PC-9 (cell line): ENCODE results near the gene PIP. TPM values are rescaled to one million over a fixed set of nuclear protein-coding genes. Genes with fewer than 3 reads are reported as not detected.
"Not testable (repeated sequence)": the region's sequence is repeated elsewhere in the genome, so short reads cannot be mapped to it uniquely, and the experiment has no call there.

Source experiments
- BruUV-seq: library from RNA; stranded (reverse); fragments of 400-500 nt; replicated peaks from 2 replicates; lab custom pipeline; 2021; lab: Mats Ljungman, UMichigan
- CTCF ChIA-PET: fragments of 300-600 bp; sonication (Branson Sonifier 250); formaldehyde crosslinking; loops from one replicate; lab custom pipeline; 2022; ENCODE audit warnings: antibody characterized with exemption; lab: Charles Lee
- POLR2A ChIA-PET: fragments of 300-600 bp; sonication (Branson Sonifier 250); formaldehyde crosslinking; loops from one replicate; lab custom pipeline; 2022; ENCODE audit warnings: antibody characterized with exemption; ENCODE audit not compliant: unreplicated experiment; lab: Charles Lee
- DNase-seq, 2 experiments: peaks; one replicate each; pipeline versions ENCODE4 v3.0.0 to v3.0.0-alpha.2; 2015 to 2022; ENCODE audit warnings: mixed read lengths in 1 of 2
- H2AFZ ChIP-seq: fragments of 200-600 bp; sonication (generic); 2 replicates; pipeline ENCODE4 v1.8.1; 2017; ENCODE audit warnings: antibody characterized with exemption
- H3F3A ChIP-seq: fragments of 200-600 bp; sonication (generic); 2 replicates; pipeline ENCODE4 v1.8.1; 2017; ENCODE audit warnings: antibody characterized with exemption, mild to moderate bottlenecking, low read depth; ENCODE audit not compliant: insufficient read depth
- H3K27ac ChIP-seq: fragments of 200-600 bp; sonication (generic); 2 replicates; pipeline ENCODE4 v1.6.1; 2016; ENCODE audit warnings: mixed run types
- H3K27me3 ChIP-seq: fragments of 200-600 bp; sonication (generic); 2 replicates; pipeline ENCODE4 v1.6.1; 2016; ENCODE audit warnings: low read depth, mixed run types; ENCODE audit not compliant: insufficient read depth
- H3K36me3 ChIP-seq: fragments of 200-600 bp; sonication (generic); 2 replicates; pipeline ENCODE4 v1.6.1; 2016; ENCODE audit warnings: low read depth, mixed run types
- H3K4me1 ChIP-seq: fragments of 200-600 bp; sonication (generic); replicated peaks from 2 replicates; pipeline ENCODE4 v1.6.1; 2016; ENCODE audit warnings: mixed run types; ENCODE audit not compliant: insufficient read depth
- H3K4me2 ChIP-seq: fragments of 200-600 bp; sonication (generic); 2 replicates; pipeline ENCODE4 v1.6.1; 2017; ENCODE audit warnings: mixed run types
- H3K4me3 ChIP-seq: fragments of 200-600 bp; sonication (generic); 2 replicates; pipeline ENCODE4 v1.6.1; 2016; ENCODE audit warnings: mixed run types
- H3K79me2 ChIP-seq: fragments of 200-600 bp; sonication (generic); 2 replicates; pipeline ENCODE4 v1.6.1; 2017; ENCODE audit warnings: low read depth, mixed run types
- H3K9me2 ChIP-seq: fragments of 200-600 bp; sonication (generic); 2 replicates; pipeline ENCODE4 v1.8.1; 2017; ENCODE audit warnings: mild to moderate bottlenecking; ENCODE audit not compliant: insufficient read depth
- H3K9me3 ChIP-seq: fragments of 200-600 bp; sonication (generic); 2 replicates; pipeline ENCODE4 v1.8.1; 2016; ENCODE audit warnings: low read depth; ENCODE audit not compliant: insufficient read depth
- H4K20me1 ChIP-seq: fragments of 200-600 bp; sonication (generic); 2 replicates; pipeline ENCODE4 v1.8.1; 2017; ENCODE audit not compliant: insufficient read depth
- CTCF ChIP-seq: fragments of 200-600 bp; sonication (generic); conservative IDR thresholded peaks from 2 replicates; pipeline ENCODE4 v1.6.1; 2017; ENCODE audit warnings: mixed run types, antibody characterized with exemption, mild to moderate bottlenecking, moderate library complexity
- EZH2 ChIP-seq: fragments of 200-600 bp; sonication (generic); IDR thresholded peaks from 2 replicates; pipeline ENCODE4 v1.8.0; 2017; ENCODE audit warnings: antibody characterized with exemption, low read depth
- intact Hi-C: fragments of 100-400 bp; cut with micrococcal nuclease; formaldehyde crosslinking; loops from one replicate; pipeline ENCODE4 v1.10.0; 2022; ENCODE audit not compliant: unreplicated experiment
- total RNA-seq: library from RNA; stranded (reverse); gene quantifications from 2 replicates; pipeline ENCODE4 v1.2.3, GENCODE V29; 2021

The PIP gene
- total RNA-seq, 1 experiment from 2014 or later, result not detected

GRCh38 chr7:143172354-143172753 lies 40.5 kb downstream of the PIP start:
- H3K4me3 ChIP-seq, result peak overlapping the region; percentile 9; the same call in 1 of the 2 replicates
- peak overlapping the region; percentile 60 for H3K4me2 ChIP-seq
- no peaks in the 10 kb centered on the region for H4K20me1 ChIP-seq
- peak overlapping the region; percentile 42 for H3K27ac ChIP-seq
- BruUV-seq, result no TSS peak
- H3K36me3 ChIP-seq, result no peaks in the 10 kb centered on the region
- no peaks in the 10 kb centered on the region for H3K27me3 ChIP-seq
- no peaks in the 10 kb centered on the region; the same call in 1 of the 2 replicates for H3K9me2 ChIP-seq
- H3K4me1 ChIP-seq, result peaks cover 16% of the 10 kb centered on the region
- CTCF ChIA-PET, result no interaction called here
- no peak overlapping the region; the same call in 1 of the 2 replicates for H2AFZ ChIP-seq
- intact Hi-C loops, result loop anchor here (5.0 kb wide), 1 partner anchor 45 kb away; no protein-coding TSS in a partner anchor
- peak; percentile 63 to 65 for DNase-seq
- POLR2A ChIA-PET, result interaction anchor here (0.6 kb wide), 1 partner anchor 91 kb away, joined by 4 read pairs; the partner anchor contains the start of gene GSTK1
- H3K9me3 ChIP-seq, result no peaks in the 10 kb centered on the region
- H3K79me2 ChIP-seq, result no peaks in the 10 kb centered on the region
- TF ChIP-seq EZH2, result no peak
- no peaks in the 10 kb centered on the region for H3F3A ChIP-seq

- no peak for TF ChIP-seq CTCF
- TF ChIP-seq EZH2, result no peak
- Histone ChIP-seq H3K36me3 (no peaks in the 10 kb centered on the region), H3F3A (no peaks in the 10 kb centered on the region), H3K4me3 (no peak overlapping the region), H3K27ac (no peak overlapping the region), H3K27me3 (no peaks in the 10 kb centered on the region), H3K4me2 (no peak overlapping the region), H3K4me1 (peaks cover 16% of the 10 kb centered on the region), H4K20me1 (no peaks in the 10 kb centered on the region), H3K9me2 (no peaks in the 10 kb centered on the region; the same call in 1 of the 2 replicates), H3K9me3 (0 out of 2 replicates have a peak, but pooled peaks cover 6% of the 10 kb centered on the region), H3K79me2 (no peaks in the 10 kb centered on the region), H2AFZ (no peak overlapping the region)
- ChIA-PET CTCF (no interaction called here), POLR2A (no interaction called here)
- intact Hi-C loops, result no loop called here
- no TSS peak for BruUV-seq
- DNase-seq, result no peak
Observed at GRCh38 chr7:143176128-143176527, 44.3 kb downstream of the PIP start.

GRCh38 chr7:143177374-143178119 lies 45.7 kb downstream of the PIP start:
- peaks cover 6% of the 10 kb centered on the region for H3K4me1 ChIP-seq
- no peak overlapping the region for H3K4me3 ChIP-seq
- intact Hi-C loops, result no loop called here
- H3K79me2 ChIP-seq, result no peaks in the 10 kb centered on the region
- ChIA-PET CTCF (no interaction called here), POLR2A (no interaction called here)
- no peaks in the 10 kb centered on the region for H3K27me3 ChIP-seq
- TF ChIP-seq CTCF, result no peak
- no peak for TF ChIP-seq EZH2
- no peaks in the 10 kb centered on the region for H4K20me1 ChIP-seq
- no peak overlapping the region for H3K27ac ChIP-seq
- H3K9me3 ChIP-seq, result 0 out of 2 replicates have a peak, but pooled peaks cover 6% of the 10 kb centered on the region
- H3K36me3 ChIP-seq, result no peaks in the 10 kb centered on the region
- no peaks in the 10 kb centered on the region; the same call in 1 of the 2 replicates for H3K9me2 ChIP-seq
- no peak overlapping the region for H3K4me2 ChIP-seq
- no peak for DNase-seq
- BruUV-seq, result no TSS peak
- H3F3A ChIP-seq, result no peaks in the 10 kb centered on the region
- no peak overlapping the region for H2AFZ ChIP-seq

- H3K4me3 ChIP-seq, POLR2A ChIA-PET: not testable (repeated sequence)
Observed at GRCh38 chr7:143180771-143181170, 48.9 kb downstream of the PIP start.

More at GRCh38 chr7:143180771-143181170, 48.9 kb downstream of the PIP start:
- H3K36me3 ChIP-seq, H3K4me2 ChIP-seq, H3K79me2 ChIP-seq, H4K20me1 ChIP-seq, H3F3A ChIP-seq, H3K27ac ChIP-seq, BruUV-seq, CTCF ChIA-PET, intact Hi-C loops, H2AFZ ChIP-seq, H3K4me1 ChIP-seq, H3K9me3 ChIP-seq, DNase-seq, H3K9me2 ChIP-seq, H3K27me3 ChIP-seq: not testable (repeated sequence)
